GM21528 (cell line): ENCODE measurements around the gene RHBDD3.
"Not testable (repeated sequence)": the region's sequence is repeated elsewhere in the genome, so short reads cannot be mapped to it uniquely, and the experiment has no call there.

Experiments used
- ATAC-seq: cut with Tn5 transposase; IDR thresholded peaks from one replicate; pipeline ENCODE4 v1.9.1; 2021; ENCODE audit warnings: mild to moderate bottlenecking, moderate library complexity; ENCODE audit not compliant: unreplicated experiment, low FRiP score

The RHBDD3 gene

DNA sequence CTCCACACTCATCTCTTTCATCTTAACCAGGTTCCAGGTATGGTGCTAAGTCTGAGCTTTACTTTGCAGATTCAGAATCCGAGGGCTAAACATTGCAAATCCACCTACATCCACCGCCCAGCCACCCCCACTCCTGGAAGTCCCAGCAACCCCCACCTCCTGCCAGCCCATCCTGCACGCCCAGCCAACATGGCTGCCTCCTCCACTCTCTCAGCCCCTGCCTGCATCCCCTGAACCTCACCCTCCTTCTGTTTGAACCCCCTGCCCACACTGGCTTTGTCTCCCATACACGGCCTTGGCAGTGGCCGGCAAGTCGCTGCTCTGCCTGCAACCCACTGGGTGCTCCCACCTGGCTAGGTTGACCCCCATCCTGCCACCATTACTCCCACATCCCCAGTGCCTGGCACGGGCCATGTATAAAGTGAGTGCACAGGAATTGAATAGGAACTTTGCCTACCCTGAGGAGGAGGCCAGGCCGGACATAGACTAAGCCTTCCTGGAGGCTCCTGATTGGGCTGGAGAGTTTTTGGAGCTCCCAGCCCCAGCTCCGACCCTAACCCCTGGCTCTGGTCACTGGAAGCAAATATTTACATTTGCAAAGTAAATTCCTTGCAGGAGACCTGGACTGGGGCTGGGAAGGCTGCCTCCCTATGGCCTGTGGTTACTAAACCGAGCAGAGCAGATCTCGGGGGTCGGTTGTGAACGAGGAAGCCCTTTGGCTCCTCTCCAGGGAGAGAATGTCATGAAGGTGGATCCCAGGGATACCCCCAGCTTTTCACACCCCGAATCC lies 47.7 kb downstream of the RHBDD3 start:
- no peak for ATAC-seq

DNA sequence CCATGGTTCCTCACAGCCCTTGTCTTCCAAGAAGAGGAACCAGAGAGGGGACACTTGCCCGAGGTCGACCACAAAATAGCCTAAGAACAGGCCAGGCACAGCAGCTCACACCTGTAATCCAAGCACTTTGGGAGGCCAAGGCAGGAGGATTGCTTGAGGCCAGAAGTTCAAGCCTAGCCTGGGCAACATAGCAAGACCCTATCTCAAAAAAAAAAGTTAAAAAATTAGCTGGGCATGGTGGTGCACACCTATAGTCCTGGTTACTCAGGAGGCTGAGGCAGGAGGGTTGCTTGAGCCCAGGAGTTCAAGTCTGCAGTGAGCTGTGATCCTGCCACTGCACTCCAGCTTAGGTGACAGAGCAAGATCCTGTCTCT lies 48.4 kb downstream of the RHBDD3 start:
- not testable (repeated sequence) for ATAC-seq

DNA sequence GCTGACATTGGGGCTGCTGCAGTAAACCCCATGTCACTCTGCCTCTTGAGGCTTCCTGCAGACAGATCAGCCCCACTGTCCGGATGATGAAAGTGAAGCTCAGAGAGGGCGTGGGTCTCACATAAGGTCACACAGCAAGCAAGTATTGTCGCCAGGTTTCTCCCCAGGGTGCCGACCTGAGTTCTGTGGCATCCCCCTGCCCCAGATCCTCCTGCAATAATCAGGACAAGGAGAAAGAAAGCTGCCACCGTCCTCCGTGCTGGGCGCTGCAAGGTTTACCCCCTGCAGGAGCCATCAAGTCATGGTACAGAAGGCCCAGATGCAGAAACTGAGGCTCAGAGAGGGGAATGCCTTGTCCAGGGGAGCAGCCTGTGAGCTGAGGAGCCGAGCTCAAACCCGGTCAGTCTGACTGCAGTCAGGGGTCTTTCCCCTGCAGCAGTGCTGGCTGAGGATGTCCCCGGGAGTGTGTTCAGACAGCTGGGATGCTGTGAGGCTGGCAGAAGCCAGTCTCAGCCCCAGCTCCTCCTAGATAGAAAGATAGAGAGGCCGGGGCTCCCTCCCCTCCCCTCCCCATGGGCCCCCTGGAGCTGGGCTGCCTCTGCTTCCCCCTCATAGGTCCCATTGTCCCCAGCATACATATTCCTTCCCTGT lies 48.9 kb downstream of the RHBDD3 start:
- no peak for ATAC-seq

DNA sequence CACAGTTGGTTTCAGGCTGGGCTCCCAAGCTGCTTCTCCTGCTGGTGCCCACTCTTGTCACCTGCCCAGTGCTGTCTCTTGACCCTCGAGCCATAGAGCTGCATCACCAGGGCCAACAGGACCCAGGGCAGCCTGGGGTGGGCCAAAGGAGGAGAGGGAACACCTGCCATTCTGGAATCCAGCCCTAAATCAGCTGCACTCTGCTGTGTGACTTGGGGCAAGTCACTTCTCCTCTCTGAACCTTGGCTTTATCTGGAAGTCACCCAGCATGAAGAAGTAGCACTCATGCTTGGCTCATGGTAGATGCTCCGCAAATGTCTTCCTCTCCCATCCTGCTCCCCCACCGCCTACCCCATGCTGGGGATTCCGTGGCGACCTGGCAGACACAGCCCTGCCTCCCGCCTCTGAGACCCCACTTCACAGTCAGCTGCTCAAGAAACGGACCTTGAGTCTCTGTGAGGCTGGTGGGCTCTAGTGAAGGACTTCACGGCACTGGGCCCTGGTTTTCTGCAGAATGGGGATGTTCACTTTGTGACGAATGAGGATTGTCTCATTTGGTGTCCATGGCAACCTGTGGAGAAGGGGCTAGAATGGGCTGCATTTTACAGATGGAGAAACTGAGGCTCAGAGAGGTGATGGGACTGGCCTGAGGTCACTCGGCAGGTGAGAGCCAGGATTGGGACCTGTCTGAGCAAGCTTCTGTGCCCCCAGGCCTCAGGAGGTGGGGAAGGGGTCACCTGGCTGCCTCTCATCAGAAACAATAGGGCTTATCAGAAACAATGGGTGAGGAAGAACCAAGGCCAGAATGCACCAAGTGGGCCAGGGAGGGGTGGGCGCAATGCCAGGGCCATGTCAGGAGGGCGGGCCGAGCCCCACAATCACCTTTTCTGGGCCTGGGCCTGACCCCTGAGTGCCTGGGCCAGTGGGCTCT lies 49.7 kb downstream of the RHBDD3 start:
- no peak for ATAC-seq

DNA sequence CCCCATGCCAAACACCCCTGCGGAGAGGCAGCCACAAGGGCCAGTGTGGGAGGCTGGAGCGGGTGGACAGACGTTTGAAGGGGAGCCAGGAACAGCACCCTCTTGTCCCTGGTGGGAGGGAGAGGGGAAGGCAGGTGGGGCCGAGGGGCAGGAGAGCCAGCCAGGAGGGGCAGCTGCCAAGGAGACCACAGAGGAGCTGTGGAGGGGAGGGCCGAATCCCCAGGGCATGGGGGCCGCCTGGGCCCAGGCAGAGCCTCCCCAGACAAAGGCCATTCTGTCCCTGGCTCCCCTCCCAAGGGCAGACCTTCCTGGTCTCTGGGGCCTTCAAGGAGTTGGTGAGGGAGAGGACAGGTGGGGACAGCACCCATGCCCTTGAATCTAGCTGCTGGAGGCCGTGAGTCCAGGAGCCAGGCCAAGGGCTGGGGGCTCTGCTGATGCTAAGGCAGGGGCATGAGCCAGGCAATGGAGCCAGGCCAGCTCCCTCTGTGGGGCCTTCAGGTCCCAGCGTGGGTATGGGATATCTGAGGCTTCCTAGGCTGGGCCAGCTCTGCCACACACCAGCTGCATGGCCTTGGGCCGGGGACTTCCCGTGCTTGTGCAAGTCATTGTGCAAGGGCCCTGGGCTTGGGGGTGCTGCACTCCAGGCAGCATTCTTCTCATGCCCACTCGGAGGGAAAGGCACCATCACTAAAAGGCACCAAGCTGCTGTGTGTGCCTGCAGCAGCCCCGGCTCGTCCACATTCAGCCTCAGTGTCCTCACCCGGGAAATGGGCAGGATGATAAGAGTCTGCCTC lies 50.7 kb downstream of the RHBDD3 start:
- ATAC-seq: no peak

DNA sequence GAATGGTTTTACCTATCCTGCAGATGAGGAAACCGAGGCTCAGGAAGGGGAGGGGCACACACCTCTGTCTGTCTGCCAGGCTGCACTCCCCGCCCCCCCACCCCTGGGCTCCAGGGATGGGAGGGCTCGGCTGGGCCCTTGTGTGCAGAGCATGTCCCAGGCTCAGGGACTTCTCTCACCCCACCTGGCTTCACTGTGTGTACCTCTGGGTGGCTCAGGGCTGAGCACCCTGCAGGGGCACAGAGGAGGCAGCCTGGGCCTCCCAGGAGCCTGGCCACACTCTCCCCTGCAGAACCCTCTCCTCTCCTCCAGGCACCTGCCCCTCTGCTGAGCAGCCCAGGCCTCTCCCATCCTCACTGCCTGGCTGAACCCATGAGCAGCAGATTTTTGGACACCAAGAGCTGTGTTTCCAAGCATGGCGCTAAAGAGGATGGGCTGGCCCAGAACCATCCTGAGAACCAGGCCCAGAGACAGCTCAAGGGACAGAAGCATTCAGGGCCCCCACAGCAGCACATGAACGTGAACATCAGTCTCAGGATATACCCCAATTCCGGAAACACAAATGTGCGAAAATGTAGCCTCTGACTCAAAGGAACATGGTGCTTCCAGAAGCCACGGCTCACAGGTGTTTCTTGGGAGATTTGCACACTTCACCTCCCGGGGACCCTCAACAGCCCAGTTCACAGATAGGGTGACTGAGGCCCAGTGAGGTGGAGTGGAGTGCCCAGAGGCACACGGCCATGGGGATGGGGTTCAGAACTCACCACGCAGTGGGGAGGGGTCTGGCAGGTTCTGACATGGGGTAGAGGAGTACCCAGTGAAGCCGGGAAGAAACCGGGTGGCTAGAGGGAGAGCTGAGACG lies 51.5 kb downstream of the RHBDD3 start:
- no peak for ATAC-seq

DNA sequence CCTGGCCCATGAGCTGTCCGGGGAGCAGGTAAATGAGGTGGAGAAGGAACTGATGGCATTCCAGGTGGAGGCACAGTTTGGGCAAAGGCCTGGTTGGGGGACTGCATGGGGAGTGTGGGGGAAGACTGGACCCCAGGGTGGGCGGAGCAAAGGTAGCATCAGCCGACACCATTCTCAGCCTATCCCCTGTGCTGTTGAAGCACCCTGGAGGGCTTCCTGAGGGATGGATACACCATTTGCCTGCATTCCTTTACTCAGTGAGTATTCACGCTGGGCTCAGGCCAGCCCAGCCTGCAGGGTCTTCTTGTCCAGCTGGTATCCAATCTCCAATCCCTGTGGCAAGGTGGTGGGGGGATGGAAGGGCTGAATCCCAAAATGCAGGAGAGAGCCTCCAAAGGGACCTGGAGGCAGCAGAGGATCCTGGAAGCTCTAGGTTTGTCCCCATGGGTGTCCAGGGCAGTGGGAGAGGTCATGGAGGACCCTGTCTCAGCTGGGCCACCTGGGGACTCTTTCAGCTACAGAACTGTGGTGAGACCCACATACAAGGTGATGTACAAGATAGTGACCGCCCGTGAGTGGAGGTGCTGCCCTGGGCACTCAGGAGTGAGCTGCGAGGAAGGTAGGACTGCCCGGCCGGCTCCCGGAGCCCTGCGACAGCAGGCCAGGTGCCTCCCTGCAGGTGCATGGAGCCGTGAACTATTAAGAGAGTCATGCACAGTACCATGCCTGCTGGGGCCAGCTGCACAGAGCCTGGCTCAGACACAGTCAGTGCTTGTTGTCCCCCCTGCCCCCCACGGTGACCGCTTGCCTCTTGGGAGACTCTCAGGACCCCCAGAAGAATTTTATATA lies 52.5 kb downstream of the RHBDD3 start:
- no peak for ATAC-seq

DNA sequence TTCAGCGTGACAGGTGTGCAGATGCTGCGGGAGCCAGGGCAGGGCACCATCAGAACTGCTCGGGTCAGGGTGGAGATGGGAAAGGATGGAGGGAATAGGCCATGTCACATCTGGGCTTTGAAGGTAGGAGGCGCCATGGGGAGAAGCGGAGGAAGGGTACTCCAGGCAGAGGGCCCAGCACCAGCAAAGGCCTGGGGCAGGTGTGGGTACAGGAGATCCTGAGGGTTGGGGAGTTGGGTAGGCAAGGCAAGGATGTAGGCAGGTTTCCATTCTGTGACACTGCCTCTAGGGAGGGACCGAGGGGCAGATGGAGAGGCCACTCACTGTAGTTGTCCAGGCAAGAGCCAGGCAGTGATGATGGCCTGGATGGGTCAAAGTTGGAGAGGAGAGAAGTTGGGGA lies 53.5 kb downstream of the RHBDD3 start:
- ATAC-seq: no peak

DNA sequence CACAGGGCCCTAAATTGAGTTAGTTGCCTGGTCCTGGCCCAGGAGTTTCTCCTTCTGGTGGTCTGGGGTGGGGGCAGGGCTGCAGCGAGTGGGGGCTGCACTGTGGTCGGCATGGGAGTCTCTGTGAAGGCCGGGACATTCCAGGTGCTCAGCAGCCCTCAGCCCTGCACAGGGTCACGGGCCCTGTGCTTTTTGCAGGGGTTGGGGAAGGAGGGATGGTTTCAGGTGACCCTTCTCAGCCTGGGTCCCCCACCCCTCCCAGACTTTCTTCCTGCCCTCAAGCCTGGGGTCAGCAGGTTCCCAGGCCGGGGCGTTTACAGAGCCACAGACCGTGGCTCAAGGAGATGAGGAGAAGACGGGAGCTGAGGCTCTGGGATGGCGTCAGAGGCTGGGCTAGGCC lies 54.3 kb downstream of the RHBDD3 start:
- no peak for ATAC-seq

DNA sequence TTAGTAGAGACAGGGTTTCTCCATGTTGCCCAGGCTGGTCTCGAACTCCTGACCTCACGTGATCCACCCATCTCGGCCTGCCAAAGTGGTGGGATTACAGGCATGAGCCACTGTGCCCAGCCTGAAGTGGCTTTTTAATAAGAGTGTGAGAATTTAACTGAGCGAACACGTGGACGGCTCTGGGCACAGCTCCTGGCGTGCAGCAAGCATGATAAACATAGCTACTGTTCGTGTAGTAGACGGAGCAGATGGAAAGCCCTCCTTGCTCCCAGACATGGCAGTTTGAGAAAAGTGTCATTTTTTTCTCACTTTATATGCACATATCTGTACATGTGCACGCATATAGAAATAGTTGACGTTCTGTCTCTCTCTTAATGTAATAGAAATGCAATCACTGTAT lies 55.0 kb downstream of the RHBDD3 start:
- ATAC-seq: no peak

DNA sequence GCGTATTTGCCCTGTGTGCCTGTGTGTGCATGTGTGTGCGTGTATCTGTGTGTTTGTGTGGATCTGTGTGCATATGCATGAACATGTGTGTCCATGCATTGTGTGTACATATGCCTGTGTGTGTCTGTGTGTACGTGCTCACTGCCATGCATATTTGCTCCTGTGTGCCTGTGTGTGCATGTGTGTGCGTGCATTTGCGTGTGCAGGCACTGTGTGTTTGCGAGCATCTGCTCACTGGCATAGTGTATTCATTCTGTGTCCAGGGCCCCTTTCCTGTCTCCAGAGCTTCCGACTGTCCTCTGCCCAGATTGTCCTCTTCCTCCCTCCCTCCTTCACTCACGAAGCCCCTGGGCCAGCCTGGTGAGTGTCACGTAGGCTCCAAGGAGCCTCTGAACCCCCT lies 56.3 kb downstream of the RHBDD3 start:
- ATAC-seq: no peak

DNA sequence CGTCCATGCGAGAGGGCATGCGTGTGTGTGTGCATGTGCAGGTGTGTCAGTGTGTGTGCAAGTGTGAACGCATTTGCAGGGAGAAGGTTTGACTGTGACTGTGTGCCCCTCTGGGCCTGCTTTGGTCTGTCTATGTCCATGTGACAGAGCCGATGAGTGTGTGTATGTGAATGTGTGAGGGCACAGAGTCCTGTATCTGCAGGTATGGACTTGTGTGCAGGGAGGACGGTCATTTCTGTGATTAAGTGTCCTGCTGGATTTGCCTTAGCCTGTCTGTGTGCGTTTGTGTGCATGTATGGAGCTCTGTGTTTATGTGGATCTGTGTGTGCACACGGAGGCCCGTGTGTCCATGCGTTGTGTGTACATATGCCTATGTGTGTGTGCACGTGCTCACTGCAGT lies 56.7 kb downstream of the RHBDD3 start:
- ATAC-seq: no peak
